ACC112 (cell line): ENCODE data around the gene CYP26B1.

Source experiments
- H2AFZ ChIP-seq: fragments of 200-600 bp; sonication (generic); one replicate; pipeline ENCODE4 v1.6.0; 2017; ENCODE audit warnings: antibody characterized with exemption, low read length; ENCODE audit not compliant: unreplicated experiment
- H3K27ac ChIP-seq: fragments of 200-600 bp; sonication (generic); 2 replicates; pipeline ENCODE4 v1.5.1; 2014; ENCODE audit warnings: low read depth, mild to moderate bottlenecking, antibody characterized with exemption, low read length, moderate library complexity
- H3K27me3 ChIP-seq: fragments of 200-600 bp; sonication (generic); 2 replicates; pipeline ENCODE4 v1.6.1; 2014; ENCODE audit warnings: mild to moderate bottlenecking, antibody characterized with exemption, low read length, moderate library complexity, mixed read lengths; ENCODE audit not compliant: insufficient read depth
- H3K36me3 ChIP-seq: fragments of 200-600 bp; sonication (generic); 2 replicates; pipeline ENCODE4 v1.6.1; 2016; ENCODE audit warnings: mild to moderate bottlenecking, antibody characterized with exemption, low read length, moderate library complexity, mixed read lengths; ENCODE audit not compliant: insufficient read depth
- H3K4me1 ChIP-seq: fragments of 200-600 bp; sonication (generic); one replicate; pipeline ENCODE4 v1.6.1; 2016; ENCODE audit warnings: low read length, mixed read lengths; ENCODE audit not compliant: insufficient read depth, unreplicated experiment, control insufficient read depth
- H3K4me3 ChIP-seq: fragments of 200-600 bp; sonication (generic); 2 replicates; pipeline ENCODE4 v1.5.1; 2014; ENCODE audit warnings: mild to moderate bottlenecking, low read depth, low read length
- H3K79me2 ChIP-seq: fragments of 200-600 bp; sonication (generic); one replicate; pipeline ENCODE4 v1.6.0; 2016; ENCODE audit warnings: low read length; ENCODE audit not compliant: control insufficient read depth, unreplicated experiment, insufficient read depth

The CYP26B1 gene

GRCh38 chr2:72175636-72176035 is 28.0 kb upstream of the CYP26B1 start:
- Histone ChIP-seq H3K4me3 (no peak overlapping the region), H3K27me3 (no peaks in the 10 kb centered on the region), H2AFZ (no peak overlapping the region), H3K4me1 (no peaks in the 10 kb centered on the region), H3K27ac (no peak overlapping the region), H3K79me2 (no peaks in the 10 kb centered on the region), H3K36me3 (no peaks in the 10 kb centered on the region)

- no peaks in the 10 kb centered on the region for H3K27me3 ChIP-seq
- H3K36me3 ChIP-seq = no peaks in the 10 kb centered on the region
- no peaks in the 10 kb centered on the region for H3K79me2 ChIP-seq
- H3K27ac ChIP-seq = no peak overlapping the region
- H3K4me1 ChIP-seq = no peaks in the 10 kb centered on the region
- H2AFZ ChIP-seq = no peak overlapping the region
- H3K4me3 ChIP-seq = no peak overlapping the region
Measured at GRCh38 chr2:72173640-72174321, 26.1 kb upstream of the CYP26B1 start.

- Histone ChIP-seq H3K27me3 (no peaks in the 10 kb centered on the region), H2AFZ (no peak overlapping the region), H3K4me3 (no peak overlapping the region), H3K79me2 (no peaks in the 10 kb centered on the region), H3K27ac (no peak overlapping the region), H3K36me3 (no peaks in the 10 kb centered on the region), H3K4me1 (no peaks in the 10 kb centered on the region)
Measured at GRCh38 chr2:72172478-72172877, 24.8 kb upstream of the CYP26B1 start.

- peak overlapping the region; percentile 38 for H3K27ac ChIP-seq
- no peak overlapping the region for H3K4me3 ChIP-seq
- no peaks in the 10 kb centered on the region for H3K36me3 ChIP-seq
- no peak overlapping the region for H2AFZ ChIP-seq
- no peaks in the 10 kb centered on the region for H3K27me3 ChIP-seq
- H3K79me2 ChIP-seq = no peaks in the 10 kb centered on the region
- H3K4me1 ChIP-seq = peaks cover 19% of the 10 kb centered on the region
Measured at GRCh38 chr2:72166279-72166678, 18.6 kb upstream of the CYP26B1 start.

GRCh38 chr2:72165792-72166191 is 18.1 kb upstream of the CYP26B1 start:
- Histone ChIP-seq H3K36me3 (no peaks in the 10 kb centered on the region), H3K27me3 (no peaks in the 10 kb centered on the region), H3K79me2 (no peaks in the 10 kb centered on the region), H2AFZ (no peak overlapping the region), H3K4me3 (no peak overlapping the region), H3K4me1 (peaks cover 19% of the 10 kb centered on the region), H3K27ac (peak overlapping the region; percentile 38)

GRCh38 chr2:72162574-72162973 is 14.9 kb upstream of the CYP26B1 start:
- Histone ChIP-seq H3K27me3 (no peaks in the 10 kb centered on the region), H3K27ac (no peak overlapping the region), H3K4me3 (no peak overlapping the region), H2AFZ (no peak overlapping the region), H3K36me3 (no peaks in the 10 kb centered on the region), H3K4me1 (peaks cover 19% of the 10 kb centered on the region), H3K79me2 (no peaks in the 10 kb centered on the region)

- Histone ChIP-seq H2AFZ (no peak overlapping the region), H3K27me3 (peaks cover 19% of the 10 kb centered on the region), H3K27ac (no peak overlapping the region), H3K4me3 (no peak overlapping the region), H3K36me3 (no peaks in the 10 kb centered on the region), H3K79me2 (no peaks in the 10 kb centered on the region), H3K4me1 (no peaks in the 10 kb centered on the region)
Measured at GRCh38 chr2:72159211-72159993, 11.7 kb upstream of the CYP26B1 start.

GRCh38 chr2:72157871-72158771 is 10.5 kb upstream of the CYP26B1 start:
- H3K36me3 ChIP-seq = no peaks in the 10 kb centered on the region
- H3K27me3 ChIP-seq = peaks cover 19% of the 10 kb centered on the region
- no peak overlapping the region for H3K4me3 ChIP-seq
- no peaks in the 10 kb centered on the region for H3K79me2 ChIP-seq
- H3K27ac ChIP-seq = no peak overlapping the region
- no peaks in the 10 kb centered on the region for H3K4me1 ChIP-seq
- no peak overlapping the region for H2AFZ ChIP-seq

GRCh38 chr2:72156872-72157271 is 9.2 kb upstream of the CYP26B1 start:
- no peak overlapping the region for H2AFZ ChIP-seq
- no peaks in the 10 kb centered on the region for H3K79me2 ChIP-seq
- no peak overlapping the region for H3K27ac ChIP-seq
- H3K36me3 ChIP-seq = no peaks in the 10 kb centered on the region
- no peaks in the 10 kb centered on the region for H3K4me1 ChIP-seq
- H3K4me3 ChIP-seq = no peak overlapping the region
- H3K27me3 ChIP-seq = peaks cover 19% of the 10 kb centered on the region

GRCh38 chr2:72155737-72156136 is 8.1 kb upstream of the CYP26B1 start:
- H3K27me3 ChIP-seq = peaks cover 24% of the 10 kb centered on the region
- no peak overlapping the region for H3K4me3 ChIP-seq
- H3K4me1 ChIP-seq = no peaks in the 10 kb centered on the region
- no peaks in the 10 kb centered on the region for H3K36me3 ChIP-seq
- no peak overlapping the region for H3K27ac ChIP-seq
- no peak overlapping the region for H2AFZ ChIP-seq
- H3K79me2 ChIP-seq = no peaks in the 10 kb centered on the region
